Brain microvascular endothelial cell (primary cell): Measurements from ENCODE around the gene DENND1A.

Experiments used
- DNase-seq: peaks from one replicate; pipeline ENCODE4 v3.0.0-alpha.2; 2020
- H3K27ac ChIP-seq: fragments of 250-450 bp; sonication (Bioruptor Pico); 2 replicates; pipeline ENCODE4 v1.5.1; 2020; ENCODE audit warnings: mild to moderate bottlenecking, moderate library complexity
- H3K27me3 ChIP-seq: fragments of 250-450 bp; sonication (Bioruptor Pico); replicated peaks from 2 replicates; pipeline ENCODE4 v1.5.1; 2020; ENCODE audit warnings: mild to moderate bottlenecking
- H3K36me3 ChIP-seq: fragments of 250-450 bp; sonication (Bioruptor Pico); replicated peaks from 2 replicates; pipeline ENCODE4 v1.5.1; 2020; ENCODE audit warnings: mild to moderate bottlenecking
- H3K4me3 ChIP-seq: 2 replicates; pipeline ENCODE4 v1.5.1; 2011; ENCODE audit warnings: low read depth, mild to moderate bottlenecking, control low read depth, low read length, moderate library complexity
- in situ Hi-C: cut with HindIII; loops from 2 replicates; pipeline ENCODE4 v1.10.0; 2017; ENCODE audit warnings: low sequenced_read_pairs, low pct_ligation_motif_present
- TF ChIP-seq, protein P1 (sequence below): IDR thresholded peaks from 2 replicates; pipeline ENCODE4 v1.5.1; 2011; ENCODE audit warnings: low read depth, mild to moderate bottlenecking, moderate library complexity, low read length, control low read depth, inconsistent platforms; ENCODE audit errors: missing control alignments

DENND1A gene

GRCh38 chr9:123511326-123512277 lies 418.3 kb downstream of the DENND1A start:
- H3K36me3 ChIP-seq: no peaks in the 10 kb centered on the region
- H3K27me3 ChIP-seq: no peaks in the 10 kb centered on the region
- TF ChIP-seq, protein P1, sequence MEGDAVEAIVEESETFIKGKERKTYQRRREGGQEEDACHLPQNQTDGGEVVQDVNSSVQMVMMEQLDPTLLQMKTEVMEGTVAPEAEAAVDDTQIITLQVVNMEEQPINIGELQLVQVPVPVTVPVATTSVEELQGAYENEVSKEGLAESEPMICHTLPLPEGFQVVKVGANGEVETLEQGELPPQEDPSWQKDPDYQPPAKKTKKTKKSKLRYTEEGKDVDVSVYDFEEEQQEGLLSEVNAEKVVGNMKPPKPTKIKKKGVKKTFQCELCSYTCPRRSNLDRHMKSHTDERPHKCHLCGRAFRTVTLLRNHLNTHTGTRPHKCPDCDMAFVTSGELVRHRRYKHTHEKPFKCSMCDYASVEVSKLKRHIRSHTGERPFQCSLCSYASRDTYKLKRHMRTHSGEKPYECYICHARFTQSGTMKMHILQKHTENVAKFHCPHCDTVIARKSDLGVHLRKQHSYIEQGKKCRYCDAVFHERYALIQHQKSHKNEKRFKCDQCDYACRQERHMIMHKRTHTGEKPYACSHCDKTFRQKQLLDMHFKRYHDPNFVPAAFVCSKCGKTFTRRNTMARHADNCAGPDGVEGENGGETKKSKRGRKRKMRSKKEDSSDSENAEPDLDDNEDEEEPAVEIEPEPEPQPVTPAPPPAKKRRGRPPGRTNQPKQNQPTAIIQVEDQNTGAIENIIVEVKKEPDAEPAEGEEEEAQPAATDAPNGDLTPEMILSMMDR: no peak
- H3K4me3 ChIP-seq: no peak overlapping the region
- in situ Hi-C loops: no loop called here
- no peak for DNase-seq
- H3K27ac ChIP-seq: no peak overlapping the region

DNA sequence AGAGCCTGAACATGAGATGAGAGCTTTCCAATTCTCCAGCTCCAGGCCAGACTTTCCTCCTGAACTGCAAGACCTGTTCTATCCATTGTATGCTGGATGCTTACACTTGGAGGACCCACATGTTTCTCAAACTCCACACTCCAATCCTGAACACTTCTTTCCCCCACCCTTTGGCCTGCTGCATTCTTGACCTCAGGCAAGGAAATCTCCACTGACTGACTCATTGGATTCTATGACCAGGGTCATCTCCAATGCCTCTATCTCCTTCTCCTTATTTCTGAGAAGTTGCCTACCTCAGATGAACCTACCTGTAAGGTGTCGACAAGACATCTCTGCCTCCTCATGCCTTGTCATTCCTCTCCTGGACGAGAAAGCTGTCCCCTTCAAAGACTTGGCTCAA lies 420.3 kb downstream of the DENND1A start:
- no peak overlapping the region for H3K4me3 ChIP-seq
- TF ChIP-seq, protein P1: no peak
- no peak for DNase-seq
- in situ Hi-C loops: no loop called here
- no peaks in the 10 kb centered on the region for H3K36me3 ChIP-seq
- no peak overlapping the region for H3K27ac ChIP-seq
- H3K27me3 ChIP-seq: no peaks in the 10 kb centered on the region

DNA sequence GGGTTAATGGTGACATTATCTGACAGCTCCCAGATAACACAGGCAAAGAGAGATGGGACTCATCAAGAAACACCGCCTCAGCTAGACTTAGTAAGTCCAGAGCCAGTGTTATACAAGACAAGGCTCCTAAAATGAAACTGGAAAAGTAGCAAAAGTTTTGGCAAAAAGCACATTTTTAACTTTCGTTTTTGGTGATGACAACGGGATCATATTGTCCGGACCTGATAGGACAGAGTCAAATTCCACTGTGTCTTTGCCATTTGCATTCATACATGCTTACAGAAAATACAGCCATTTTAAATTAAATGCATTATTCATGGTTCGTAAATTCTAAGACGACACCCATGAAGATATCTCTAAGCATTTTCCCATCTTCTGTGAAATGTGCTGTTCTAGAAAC lies 421.9 kb downstream of the DENND1A start:
- Histone ChIP-seq H3K4me3 (no peak overlapping the region), H3K27me3 (no peaks in the 10 kb centered on the region), H3K27ac (no peak overlapping the region), H3K36me3 (no peaks in the 10 kb centered on the region)
- in situ Hi-C loops: no loop called here
- no peak for DNase-seq
- TF ChIP-seq, protein P1: no peak

- in situ Hi-C loops: no loop called here
- Histone ChIP-seq H3K27me3 (no peaks in the 10 kb centered on the region), H3K36me3 (no peaks in the 10 kb centered on the region), H3K27ac (no peak overlapping the region), H3K4me3 (no peak overlapping the region)
- TF ChIP-seq, protein P1: no peak
- no peak for DNase-seq
Observed at GRCh38 chr9:123505496-123505895, 424.4 kb downstream of the DENND1A start.

- in situ Hi-C loops: no loop called here
- no peak for DNase-seq
- no peaks in the 10 kb centered on the region for H3K36me3 ChIP-seq
- H3K27ac ChIP-seq: no peak overlapping the region
- TF ChIP-seq, protein P1: no peak
- H3K4me3 ChIP-seq: no peak overlapping the region
- no peaks in the 10 kb centered on the region for H3K27me3 ChIP-seq
Observed at GRCh38 chr9:123500336-123500735, 429.6 kb downstream of the DENND1A start.
